GM23338 (cell line): Measurements from ENCODE around the gene TMPRSS6. TPM values are rescaled to one million over a fixed set of nuclear protein-coding genes. Genes with fewer than 3 reads are reported as not detected.
A peak's percentile ranks its signal among the peaks of the same experiment; 100 is the strongest.

Experiments used
- ATAC-seq: fragments of 200-7000 bp; cut with Tn5 transposase; 3 replicates; pipeline ENCODE4 v1.9.1; 2020
- DNase-seq: peaks from one replicate; pipeline ENCODE4 v3.0.0-alpha.2; 2015; ENCODE audit warnings: low spot score
- H2AFZ ChIP-seq: fragments of 200-600 bp; sonication (generic); 2 replicates; pipeline ENCODE4 v1.8.0; 2016; ENCODE audit warnings: antibody characterized with exemption, mild to moderate bottlenecking, moderate library complexity
- H3F3A ChIP-seq: fragments of 200-600 bp; sonication (generic); replicated peaks from 2 replicates; pipeline ENCODE4 v1.8.0; 2017; ENCODE audit warnings: antibody characterized with exemption, mixed run types, low read depth
- H3K27ac ChIP-seq: fragments of 200-600 bp; sonication (generic); 2 replicates; pipeline ENCODE4 v1.6.1; 2016; ENCODE audit warnings: low read depth
- H3K27me3 ChIP-seq: fragments of 200-600 bp; sonication (generic); 2 replicates; pipeline ENCODE4 v1.8.0; 2016; ENCODE audit warnings: mild to moderate bottlenecking, mixed run types, moderate library complexity; ENCODE audit not compliant: insufficient read depth
- H3K36me3 ChIP-seq: fragments of 200-600 bp; sonication (generic); 2 replicates; pipeline ENCODE4 v1.8.0; 2016; ENCODE audit warnings: mild to moderate bottlenecking; ENCODE audit not compliant: insufficient read depth
- H3K4me1 ChIP-seq: fragments of 200-600 bp; sonication (generic); 2 replicates; pipeline ENCODE4 v1.8.0; 2016; ENCODE audit warnings: mild to moderate bottlenecking, moderate library complexity; ENCODE audit not compliant: insufficient read depth
- H3K4me2 ChIP-seq: fragments of 200-600 bp; sonication (generic); 2 replicates; pipeline ENCODE4 v1.7.1; 2017; ENCODE audit warnings: mixed run types
- H3K4me3 ChIP-seq: fragments of 200-600 bp; sonication (generic); 2 replicates; pipeline ENCODE4 v1.6.1; 2016; ENCODE audit warnings: mixed run types
- H3K79me2 ChIP-seq: fragments of 200-600 bp; sonication (generic); replicated peaks from 2 replicates; pipeline ENCODE4 v1.8.0; 2017; ENCODE audit warnings: mild to moderate bottlenecking; ENCODE audit not compliant: insufficient read depth
- H3K9me2 ChIP-seq: fragments of 200-600 bp; sonication (generic); 2 replicates; pipeline ENCODE4 v1.8.0; 2017; ENCODE audit not compliant: insufficient read depth
- H4K20me1 ChIP-seq: fragments of 200-600 bp; sonication (generic); replicated peaks from 2 replicates; pipeline ENCODE4 v1.8.0; 2017; ENCODE audit warnings: mild to moderate bottlenecking; ENCODE audit not compliant: insufficient read depth
- H3K27ac Mint-ChIP-seq: 2 replicates; pipeline ENCODE4 v1.8.0; 2020; ENCODE audit warnings: inconsistent platforms, mild to moderate bottlenecking, moderate library complexity, mixed read lengths
- H3K27me3 Mint-ChIP-seq: 3 replicates; pipeline ENCODE4 v1.8.0; 2022; ENCODE audit warnings: low read depth, mild to moderate bottlenecking, moderate library complexity, mixed read lengths, inconsistent platforms; ENCODE audit not compliant: insufficient read depth, poor library complexity
- H3K36me3 Mint-ChIP-seq: 3 replicates; pipeline ENCODE4 v1.8.0; 2021; ENCODE audit warnings: low read depth, mild to moderate bottlenecking, inconsistent platforms, moderate library complexity, mixed read lengths
- H3K4me1 Mint-ChIP-seq: 3 replicates; pipeline ENCODE4 v1.8.0; 2020; ENCODE audit warnings: mild to moderate bottlenecking, inconsistent platforms, mixed read lengths
- H3K4me3 Mint-ChIP-seq: 3 replicates; pipeline ENCODE4 v1.8.0; 2021; ENCODE audit warnings: moderate library complexity, mild to moderate bottlenecking, inconsistent platforms, mixed read lengths
- H3K9me3 Mint-ChIP-seq: 3 replicates; pipeline ENCODE4 v1.8.0; 2020; ENCODE audit warnings: moderate library complexity, mild to moderate bottlenecking, inconsistent platforms, mixed read lengths
- CREB1 ChIP-seq: fragments of 250-450 bp; sonication (Bioruptor Pico); IDR thresholded peaks from 2 replicates; pipeline ENCODE4 v1.5.0; 2020; ENCODE audit warnings: low read depth, mild to moderate bottlenecking, moderate library complexity
- EZH2 ChIP-seq: fragments of 200-600 bp; sonication (generic); IDR thresholded peaks from one replicate; pipeline ENCODE4 v1.8.0; 2017; ENCODE audit warnings: antibody characterized with exemption, mild to moderate bottlenecking, low read depth; ENCODE audit not compliant: unreplicated experiment
- EZH2phosphoT487 ChIP-seq: fragments of 200-600 bp; sonication (generic); IDR thresholded peaks from one replicate; pipeline ENCODE4 v1.8.1; 2018; ENCODE audit warnings: antibody characterized with exemption; ENCODE audit not compliant: unreplicated experiment
- JUNB ChIP-seq: IDR thresholded peaks from one replicate; pipeline ENCODE4 v1.6.1; 2016; ENCODE audit warnings: antibody characterized with exemption; ENCODE audit not compliant: unreplicated experiment
- NANOG ChIP-seq: IDR thresholded peaks from 2 replicates; pipeline ENCODE4 v1.6.1; 2016; ENCODE audit warnings: antibody characterized with exemption, borderline replicate concordance
- POLR2AphosphoS5 ChIP-seq: IDR thresholded peaks from 2 replicates; pipeline ENCODE4 v1.6.1; 2016; ENCODE audit warnings: antibody characterized with exemption, low read depth
- REST ChIP-seq: IDR thresholded peaks from one replicate; pipeline ENCODE4 v1.6.1; 2018; ENCODE audit warnings: antibody characterized with exemption; ENCODE audit not compliant: unreplicated experiment
- STAT1 ChIP-seq: IDR thresholded peaks from one replicate; pipeline ENCODE4 v1.6.1; 2016; ENCODE audit warnings: antibody characterized with exemption; ENCODE audit not compliant: unreplicated experiment
- ZNF114 ChIP-seq: fragments of 250-450 bp; sonication (Bioruptor Pico); IDR thresholded peaks from 2 replicates; pipeline ENCODE4 v1.5.0; 2020; ENCODE audit warnings: mild to moderate bottlenecking, moderate library complexity
- ZNF331 ChIP-seq: fragments of 250-450 bp; sonication (Bioruptor Pico); IDR thresholded peaks from 2 replicates; pipeline ENCODE4 v1.5.0; 2020; ENCODE audit warnings: low read depth, mild to moderate bottlenecking, moderate library complexity
- polyA plus RNA-seq: library from polyadenylated mRNA; unstranded; fragments of >200 nt; fragmentation: Nextera tagmentation; extraction: Ambion mirVana; gene quantifications from 2 replicates; pipeline ENCODE4 v1.2.1, GENCODE V29; 2016
- total RNA-seq: library from RNA; depleted of rRNA; stranded (reverse); fragments of >200 nt; shearing (Covaris generic); gene quantifications from 2 replicates; pipeline ENCODE4 v1.2.3, GENCODE V29; 2014
- TF ChIP-seq, protein P1 (sequence below): fragments of 250-450 bp; sonication (Bioruptor Pico); IDR thresholded peaks from 2 replicates; pipeline ENCODE4 v1.5.0; 2020; ENCODE audit warnings: mild to moderate bottlenecking, moderate library complexity
- TF ChIP-seq, protein P2 (sequence below), 2 experiments: fragments of 200-600 bp in 1 of 2; sonication (generic) in 1 of 2; conservative IDR thresholded peaks; 2 replicates each; pipeline versions ENCODE4 v1.5.1 to v1.6.1; 2016 to 2017; ENCODE audit warnings: antibody characterized with exemption in 2 of 2, low read depth in 2 of 2, mild to moderate bottlenecking in 2 of 2, moderate library complexity in 1 of 2
- TF ChIP-seq, protein P3 (sequence below): IDR thresholded peaks from 2 replicates; pipeline ENCODE4 v1.6.1; 2016; ENCODE audit warnings: antibody characterized with exemption

Gene TMPRSS6
- total and polyA plus RNA-seq, 2 experiments from 2014 or later, result 0.13 TPM; not detected in 1

DNA sequence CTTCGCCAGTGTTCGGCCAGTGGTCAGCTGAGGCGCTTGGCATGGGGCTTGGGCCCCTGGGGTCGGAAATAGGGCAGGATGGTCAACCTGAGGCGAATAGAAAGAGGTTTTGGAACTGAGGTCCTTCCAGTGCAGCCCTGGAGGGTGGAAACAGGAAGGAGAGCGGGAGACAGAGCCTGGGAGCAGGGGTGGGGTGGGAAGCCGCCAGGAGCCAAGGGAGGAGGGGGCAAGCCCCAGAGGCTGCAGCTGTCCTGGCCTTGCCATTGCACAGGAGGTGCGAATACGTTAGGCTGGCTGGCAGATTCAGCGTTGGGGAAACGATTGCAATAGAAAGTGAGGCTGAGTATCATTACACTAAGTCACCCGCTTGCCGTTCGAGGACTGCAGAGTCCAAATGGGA, 71.8 kb downstream of the TMPRSS6 start:
- H3K27ac Mint-ChIP-seq, result no peak overlapping the region
- Histone ChIP-seq H3K4me1 (peaks cover 3% of the 10 kb centered on the region; the same call in 1 of the 2 replicates), H3K79me2 (no peaks in the 10 kb centered on the region), H3F3A (no peaks in the 10 kb centered on the region), H3K36me3 (no peaks in the 10 kb centered on the region), H2AFZ (0 out of 2 replicates have a peak overlapping the region, but pooled peaks have one; percentile 14), H3K4me2 (no peak overlapping the region), H3K4me3 (no peak overlapping the region), H3K27me3 (no peaks in the 10 kb centered on the region), H4K20me1 (no peaks in the 10 kb centered on the region), H3K9me2 (no peaks in the 10 kb centered on the region), H3K27ac (no peak overlapping the region)
- no peak overlapping the region for H3K4me3 Mint-ChIP-seq
- peaks cover 13% of the 10 kb centered on the region for H3K27me3 Mint-ChIP-seq
- no peaks in the 10 kb centered on the region for H3K36me3 Mint-ChIP-seq
- no peaks in the 10 kb centered on the region; the same call in 2 of the 3 replicates for H3K9me3 Mint-ChIP-seq
- ATAC-seq (peak; percentile 62), DNase-seq (no peak)
- TF ChIP-seq, protein P1, sequence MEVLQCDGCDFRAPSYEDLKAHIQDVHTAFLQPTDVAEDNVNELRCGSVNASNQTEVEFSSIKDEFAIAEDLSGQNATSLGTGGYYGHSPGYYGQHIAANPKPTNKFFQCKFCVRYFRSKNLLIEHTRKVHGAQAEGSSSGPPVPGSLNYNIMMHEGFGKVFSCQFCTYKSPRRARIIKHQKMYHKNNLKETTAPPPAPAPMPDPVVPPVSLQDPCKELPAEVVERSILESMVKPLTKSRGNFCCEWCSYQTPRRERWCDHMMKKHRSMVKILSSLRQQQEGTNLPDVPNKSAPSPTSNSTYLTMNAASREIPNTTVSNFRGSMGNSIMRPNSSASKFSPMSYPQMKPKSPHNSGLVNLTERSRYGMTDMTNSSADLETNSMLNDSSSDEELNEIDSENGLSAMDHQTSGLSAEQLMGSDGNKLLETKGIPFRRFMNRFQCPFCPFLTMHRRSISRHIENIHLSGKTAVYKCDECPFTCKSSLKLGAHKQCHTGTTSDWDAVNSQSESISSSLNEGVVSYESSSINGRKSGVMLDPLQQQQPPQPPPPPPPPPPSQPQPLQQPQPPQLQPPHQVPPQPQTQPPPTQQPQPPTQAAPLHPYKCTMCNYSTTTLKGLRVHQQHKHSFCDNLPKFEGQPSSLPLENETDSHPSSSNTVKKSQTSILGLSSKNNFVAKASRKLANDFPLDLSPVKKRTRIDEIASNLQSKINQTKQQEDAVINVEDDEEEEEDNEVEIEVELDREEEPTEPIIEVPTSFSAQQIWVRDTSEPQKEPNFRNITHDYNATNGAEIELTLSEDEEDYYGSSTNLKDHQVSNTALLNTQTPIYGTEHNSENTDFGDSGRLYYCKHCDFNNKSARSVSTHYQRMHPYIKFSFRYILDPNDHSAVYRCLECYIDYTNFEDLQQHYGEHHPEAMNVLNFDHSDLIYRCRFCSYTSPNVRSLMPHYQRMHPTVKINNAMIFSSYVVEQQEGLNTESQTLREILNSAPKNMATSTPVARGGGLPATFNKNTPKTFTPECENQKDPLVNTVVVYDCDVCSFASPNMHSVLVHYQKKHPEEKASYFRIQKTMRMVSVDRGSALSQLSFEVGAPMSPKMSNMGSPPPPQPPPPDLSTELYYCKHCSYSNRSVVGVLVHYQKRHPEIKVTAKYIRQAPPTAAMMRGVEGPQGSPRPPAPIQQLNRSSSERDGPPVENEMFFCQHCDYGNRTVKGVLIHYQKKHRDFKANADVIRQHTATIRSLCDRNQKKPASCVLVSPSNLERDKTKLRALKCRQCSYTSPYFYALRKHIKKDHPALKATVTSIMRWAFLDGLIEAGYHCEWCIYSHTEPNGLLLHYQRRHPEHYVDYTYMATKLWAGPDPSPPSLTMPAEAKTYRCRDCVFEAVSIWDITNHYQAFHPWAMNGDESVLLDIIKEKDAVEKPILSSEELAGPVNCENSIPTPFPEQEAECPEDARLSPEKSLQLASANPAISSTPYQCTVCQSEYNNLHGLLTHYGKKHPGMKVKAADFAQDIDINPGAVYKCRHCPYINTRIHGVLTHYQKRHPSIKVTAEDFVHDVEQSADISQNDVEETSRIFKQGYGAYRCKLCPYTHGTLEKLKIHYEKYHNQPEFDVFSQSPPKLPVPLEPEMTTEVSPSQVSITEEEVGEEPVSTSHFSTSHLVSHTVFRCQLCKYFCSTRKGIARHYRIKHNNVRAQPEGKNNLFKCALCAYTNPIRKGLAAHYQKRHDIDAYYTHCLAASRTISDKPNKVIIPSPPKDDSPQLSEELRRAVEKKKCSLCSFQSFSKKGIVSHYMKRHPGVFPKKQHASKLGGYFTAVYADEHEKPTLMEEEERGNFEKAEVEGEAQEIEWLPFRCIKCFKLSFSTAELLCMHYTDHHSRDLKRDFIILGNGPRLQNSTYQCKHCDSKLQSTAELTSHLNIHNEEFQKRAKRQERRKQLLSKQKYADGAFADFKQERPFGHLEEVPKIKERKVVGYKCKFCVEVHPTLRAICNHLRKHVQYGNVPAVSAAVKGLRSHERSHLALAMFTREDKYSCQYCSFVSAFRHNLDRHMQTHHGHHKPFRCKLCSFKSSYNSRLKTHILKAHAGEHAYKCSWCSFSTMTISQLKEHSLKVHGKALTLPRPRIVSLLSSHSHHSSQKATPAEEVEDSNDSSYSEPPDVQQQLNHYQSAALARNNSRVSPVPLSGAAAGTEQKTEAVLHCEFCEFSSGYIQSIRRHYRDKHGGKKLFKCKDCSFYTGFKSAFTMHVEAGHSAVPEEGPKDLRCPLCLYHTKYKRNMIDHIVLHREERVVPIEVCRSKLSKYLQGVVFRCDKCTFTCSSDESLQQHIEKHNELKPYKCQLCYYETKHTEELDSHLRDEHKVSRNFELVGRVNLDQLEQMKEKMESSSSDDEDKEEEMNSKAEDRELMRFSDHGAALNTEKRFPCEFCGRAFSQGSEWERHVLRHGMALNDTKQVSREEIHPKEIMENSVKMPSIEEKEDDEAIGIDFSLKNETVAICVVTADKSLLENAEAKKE, result no peak
- TF ChIP-seq POLR2AphosphoS5 (no peak), NANOG (no peak), STAT1 (no peak), ZNF114 (no peak), CREB1 (CRISPR knock-in tag) (no peak), REST (no peak), EZH2 (no peak), JUNB (no peak), EZH2phosphoT487 (no peak), ZNF331 (no peak)
- TF ChIP-seq, protein P2, sequence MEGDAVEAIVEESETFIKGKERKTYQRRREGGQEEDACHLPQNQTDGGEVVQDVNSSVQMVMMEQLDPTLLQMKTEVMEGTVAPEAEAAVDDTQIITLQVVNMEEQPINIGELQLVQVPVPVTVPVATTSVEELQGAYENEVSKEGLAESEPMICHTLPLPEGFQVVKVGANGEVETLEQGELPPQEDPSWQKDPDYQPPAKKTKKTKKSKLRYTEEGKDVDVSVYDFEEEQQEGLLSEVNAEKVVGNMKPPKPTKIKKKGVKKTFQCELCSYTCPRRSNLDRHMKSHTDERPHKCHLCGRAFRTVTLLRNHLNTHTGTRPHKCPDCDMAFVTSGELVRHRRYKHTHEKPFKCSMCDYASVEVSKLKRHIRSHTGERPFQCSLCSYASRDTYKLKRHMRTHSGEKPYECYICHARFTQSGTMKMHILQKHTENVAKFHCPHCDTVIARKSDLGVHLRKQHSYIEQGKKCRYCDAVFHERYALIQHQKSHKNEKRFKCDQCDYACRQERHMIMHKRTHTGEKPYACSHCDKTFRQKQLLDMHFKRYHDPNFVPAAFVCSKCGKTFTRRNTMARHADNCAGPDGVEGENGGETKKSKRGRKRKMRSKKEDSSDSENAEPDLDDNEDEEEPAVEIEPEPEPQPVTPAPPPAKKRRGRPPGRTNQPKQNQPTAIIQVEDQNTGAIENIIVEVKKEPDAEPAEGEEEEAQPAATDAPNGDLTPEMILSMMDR (conservative IDR thresholded peaks at IDR 0.05; ENCODE audit: low read depth in 2 of 2), result no peak
- TF ChIP-seq, protein P3, sequence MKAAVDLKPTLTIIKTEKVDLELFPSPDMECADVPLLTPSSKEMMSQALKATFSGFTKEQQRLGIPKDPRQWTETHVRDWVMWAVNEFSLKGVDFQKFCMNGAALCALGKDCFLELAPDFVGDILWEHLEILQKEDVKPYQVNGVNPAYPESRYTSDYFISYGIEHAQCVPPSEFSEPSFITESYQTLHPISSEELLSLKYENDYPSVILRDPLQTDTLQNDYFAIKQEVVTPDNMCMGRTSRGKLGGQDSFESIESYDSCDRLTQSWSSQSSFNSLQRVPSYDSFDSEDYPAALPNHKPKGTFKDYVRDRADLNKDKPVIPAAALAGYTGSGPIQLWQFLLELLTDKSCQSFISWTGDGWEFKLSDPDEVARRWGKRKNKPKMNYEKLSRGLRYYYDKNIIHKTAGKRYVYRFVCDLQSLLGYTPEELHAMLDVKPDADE, result no peak
- H3K4me1 Mint-ChIP-seq, result peaks cover 28% of the 10 kb centered on the region
